ENCODE measurements around the gene ZBTB8A. TPM values are rescaled to one million over a fixed set of nuclear protein-coding genes. Genes with fewer than 3 reads are reported as not detected.

The ZBTB8A gene
- total RNA-seq = 3.8 and 5.7 TPM in 2 replicates
- 2.6 and 4.4 TPM in 2 replicates for polyA plus RNA-seq

DNA sequence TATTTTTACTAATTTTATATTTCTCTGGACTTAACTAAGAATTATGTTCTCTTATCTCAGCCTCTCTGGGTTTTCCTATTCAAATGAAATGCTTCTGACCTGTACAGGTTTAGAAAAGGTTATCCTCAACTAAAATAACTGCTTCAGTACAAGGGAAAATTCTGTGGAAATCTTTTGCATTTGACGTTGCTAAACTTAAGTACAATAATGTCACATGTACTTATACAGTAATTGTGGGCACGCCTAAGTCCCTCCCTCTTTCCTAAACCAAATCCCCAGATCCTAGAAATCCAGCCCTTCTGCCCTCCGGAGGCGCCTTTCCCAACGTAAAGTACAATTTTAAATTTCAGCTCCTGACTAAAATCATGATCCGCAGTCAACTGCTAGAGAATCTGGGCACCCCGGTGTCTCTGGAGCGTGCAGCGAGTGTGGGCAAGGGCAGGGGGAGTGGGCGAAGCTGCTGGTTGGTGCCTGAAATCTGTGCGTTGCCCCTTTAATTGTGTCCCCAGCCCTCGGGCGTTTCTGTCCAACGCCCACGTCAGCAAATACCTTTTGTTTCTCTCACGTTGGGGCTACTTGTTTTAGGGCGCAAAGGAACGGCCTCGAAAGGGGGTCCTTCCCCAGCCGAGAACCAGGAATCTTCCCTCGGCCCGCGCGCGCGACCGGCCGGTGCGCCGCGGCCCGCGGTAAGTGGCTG is at the start of gene ZBTB8A:
Gene ZBTB8A (plus strand): TSS at position 541 of the 697 bp plus-strand sequence. CDS start 53,505 bp downstream, outside the sequence.
- Histone ChIP-seq H3K9me3 (ENCODE audit: low read depth) (no peaks in the 10 kb centered on the region), H3K27me3 (no peaks in the 10 kb centered on the region), H3K4me3 (peak within 1 kb of the TSS; percentile 56), H3K27ac (peak within 1 kb of the TSS; percentile 40), H3K36me3 (no peaks in the 10 kb centered on the region), H3K4me1 (ENCODE audit: low read depth) (peaks cover 8% of the 10 kb centered on the region)
- TF ChIP-seq, protein P1, sequence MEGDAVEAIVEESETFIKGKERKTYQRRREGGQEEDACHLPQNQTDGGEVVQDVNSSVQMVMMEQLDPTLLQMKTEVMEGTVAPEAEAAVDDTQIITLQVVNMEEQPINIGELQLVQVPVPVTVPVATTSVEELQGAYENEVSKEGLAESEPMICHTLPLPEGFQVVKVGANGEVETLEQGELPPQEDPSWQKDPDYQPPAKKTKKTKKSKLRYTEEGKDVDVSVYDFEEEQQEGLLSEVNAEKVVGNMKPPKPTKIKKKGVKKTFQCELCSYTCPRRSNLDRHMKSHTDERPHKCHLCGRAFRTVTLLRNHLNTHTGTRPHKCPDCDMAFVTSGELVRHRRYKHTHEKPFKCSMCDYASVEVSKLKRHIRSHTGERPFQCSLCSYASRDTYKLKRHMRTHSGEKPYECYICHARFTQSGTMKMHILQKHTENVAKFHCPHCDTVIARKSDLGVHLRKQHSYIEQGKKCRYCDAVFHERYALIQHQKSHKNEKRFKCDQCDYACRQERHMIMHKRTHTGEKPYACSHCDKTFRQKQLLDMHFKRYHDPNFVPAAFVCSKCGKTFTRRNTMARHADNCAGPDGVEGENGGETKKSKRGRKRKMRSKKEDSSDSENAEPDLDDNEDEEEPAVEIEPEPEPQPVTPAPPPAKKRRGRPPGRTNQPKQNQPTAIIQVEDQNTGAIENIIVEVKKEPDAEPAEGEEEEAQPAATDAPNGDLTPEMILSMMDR (IDR thresholded peaks at IDR 0.05; ENCODE audit: low read depth, low read length) = no peak
- DNase-seq (ENCODE audit: low read depth in 1 of 2, low spot score in 1 of 2) = peak; percentile 51 to 66

DNA sequence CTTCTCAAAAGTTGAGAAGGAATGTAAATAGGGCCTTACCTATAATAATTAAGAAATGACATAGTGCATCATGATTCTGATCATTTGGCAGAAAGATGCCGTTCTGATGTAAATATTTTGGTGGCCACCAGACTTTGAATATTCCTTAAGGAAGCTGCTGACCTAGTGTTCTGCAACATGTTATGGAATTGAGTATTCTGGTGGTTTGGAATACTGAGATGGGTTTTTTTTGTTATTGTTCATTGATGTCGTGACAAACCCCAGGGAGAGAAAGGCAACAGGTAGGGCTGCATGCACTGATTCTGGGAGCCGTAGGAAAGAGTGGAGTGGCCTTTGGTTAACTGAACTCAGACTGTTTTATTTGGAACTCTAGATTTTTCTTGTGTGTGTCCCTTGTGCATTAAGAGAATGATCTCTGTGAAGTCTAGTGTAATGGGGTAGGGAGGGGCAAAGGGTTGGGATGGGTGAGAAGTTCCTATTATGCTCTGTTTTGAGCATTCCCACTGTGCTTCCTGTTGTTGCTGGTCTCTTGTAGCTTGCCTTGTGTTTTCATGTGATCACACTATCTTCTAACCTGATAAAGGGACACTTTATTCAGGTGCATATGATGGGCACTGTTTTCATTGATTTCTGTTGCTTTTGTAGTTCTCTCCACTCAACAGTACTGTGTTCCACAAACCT is 49.3 kb upstream of the ZBTB8A start:
- DNase-seq (ENCODE audit: low read depth in 1 of 2, low spot score in 1 of 2) = no peak
- Histone ChIP-seq H3K36me3 (no peaks in the 10 kb centered on the region), H3K4me1 (ENCODE audit: low read depth) (peaks cover 13% of the 10 kb centered on the region), H3K9me3 (ENCODE audit: low read depth) (no peaks in the 10 kb centered on the region), H3K27ac (no peak overlapping the region), H3K4me3 (no peak overlapping the region), H3K27me3 (no peaks in the 10 kb centered on the region)
- TF ChIP-seq, protein P1 (IDR thresholded peaks at IDR 0.05; ENCODE audit: low read depth, low read length) = no peak

DNA sequence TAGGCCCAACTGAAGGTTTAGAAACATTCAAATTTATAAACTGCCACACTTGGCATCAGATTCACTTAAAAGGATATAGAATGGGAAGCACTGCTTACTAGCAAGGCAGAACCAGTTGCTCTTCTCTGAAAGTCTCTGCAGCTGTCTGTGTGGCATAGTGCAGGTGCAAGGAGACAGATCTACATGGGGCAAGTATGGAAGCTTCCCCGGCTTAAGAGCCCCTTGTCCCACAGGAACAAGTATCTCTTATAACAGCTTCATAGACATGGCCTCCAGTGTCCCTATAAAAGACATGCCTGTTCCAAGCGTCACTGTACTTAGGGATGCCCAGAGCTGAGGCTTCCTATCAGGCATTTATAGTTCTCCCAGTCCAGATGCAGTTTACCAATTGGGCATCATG is 47.8 kb upstream of the ZBTB8A start:
- no peak for DNase-seq (ENCODE audit: low read depth in 1 of 2, low spot score in 1 of 2)
- Histone ChIP-seq H3K27me3 (no peaks in the 10 kb centered on the region), H3K9me3 (ENCODE audit: low read depth) (no peaks in the 10 kb centered on the region), H3K4me3 (no peak overlapping the region), H3K27ac (no peak overlapping the region), H3K36me3 (no peaks in the 10 kb centered on the region), H3K4me1 (ENCODE audit: low read depth) (peaks cover 27% of the 10 kb centered on the region)
- TF ChIP-seq, protein P1 (IDR thresholded peaks at IDR 0.05; ENCODE audit: low read depth, low read length) = no peak

DNA sequence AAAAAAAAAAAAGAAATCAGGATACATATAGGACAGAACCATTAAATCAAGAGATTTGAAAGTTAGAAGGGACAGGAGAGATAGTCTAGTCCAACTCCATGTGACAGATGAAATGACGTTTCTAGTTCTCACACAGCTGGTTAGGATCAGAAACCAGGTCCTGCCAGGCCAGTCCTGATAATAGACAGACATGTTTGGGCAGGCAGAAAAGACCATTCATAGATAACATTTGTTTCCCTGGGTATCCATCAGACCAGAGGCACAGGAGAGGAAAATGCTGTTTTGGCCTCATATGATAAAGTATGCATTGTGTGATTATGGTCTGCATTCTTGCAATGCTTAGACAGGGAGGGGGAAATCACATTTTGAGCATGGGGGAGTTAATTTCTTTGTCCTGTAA is 45.0 kb upstream of the ZBTB8A start:
- Histone ChIP-seq H3K4me1 (ENCODE audit: low read depth) (peaks cover 29% of the 10 kb centered on the region), H3K27ac (peak overlapping the region; percentile 76), H3K27me3 (no peaks in the 10 kb centered on the region), H3K4me3 (no peak overlapping the region), H3K9me3 (ENCODE audit: low read depth) (no peaks in the 10 kb centered on the region), H3K36me3 (no peaks in the 10 kb centered on the region)
- peak; percentile 66 to 69 for DNase-seq (ENCODE audit: low read depth in 1 of 2, low spot score in 1 of 2)
- TF ChIP-seq, protein P1 (IDR thresholded peaks at IDR 0.05; ENCODE audit: low read depth, low read length) = no peak

DNA sequence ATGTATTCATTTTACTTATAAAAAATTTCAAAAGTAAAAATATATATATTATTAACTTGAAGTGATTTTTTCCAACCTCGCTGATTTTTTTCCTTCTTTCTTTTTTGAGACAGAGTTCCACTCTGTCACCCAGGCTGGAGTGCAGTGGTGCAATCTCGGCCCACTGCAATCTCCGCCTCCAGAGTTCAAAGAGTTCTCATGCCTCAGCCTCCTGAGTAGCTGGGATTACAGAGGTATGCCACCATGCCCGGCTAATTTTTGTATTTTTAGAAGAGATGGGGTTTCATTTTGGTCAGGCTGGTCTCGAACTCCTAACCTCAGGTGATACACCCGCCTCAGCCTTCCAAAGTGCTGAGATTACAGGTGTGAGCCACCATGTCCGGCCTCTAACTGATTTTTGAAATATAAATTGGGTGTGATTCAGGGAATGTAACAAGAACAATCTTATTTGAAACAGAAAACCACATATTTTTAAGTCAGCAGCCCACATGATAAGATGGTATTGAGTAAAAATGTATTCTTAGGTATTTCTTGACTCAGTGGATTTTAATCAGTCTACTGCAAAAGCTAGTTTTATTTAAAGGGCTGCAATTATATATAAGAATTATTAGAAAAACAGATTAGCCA is 44.4 kb upstream of the ZBTB8A start:
- TF ChIP-seq, protein P1 (IDR thresholded peaks at IDR 0.05; ENCODE audit: low read depth, low read length) = no peak
- Histone ChIP-seq H3K9me3 (ENCODE audit: low read depth) (no peaks in the 10 kb centered on the region), H3K27me3 (no peaks in the 10 kb centered on the region), H3K4me3 (no peak overlapping the region), H3K27ac (peak overlapping the region; percentile 76), H3K4me1 (ENCODE audit: low read depth) (peaks cover 29% of the 10 kb centered on the region), H3K36me3 (no peaks in the 10 kb centered on the region)
- DNase-seq (ENCODE audit: low read depth in 1 of 2, low spot score in 1 of 2) = peak in 1 of 2 donors; percentile 14

Measured in cardiac muscle cell (in vitro differentiated cells and primary cell).